ENCODE measurements around the gene RETREG3. TPM values are rescaled to one million over a fixed set of nuclear protein-coding genes. Genes with fewer than 3 reads are reported as not detected.
A peak's percentile ranks its signal among the peaks of the same experiment; 100 is the strongest.

The RETREG3 gene
- total and polyA plus RNA-seq, 2 experiments from 2014 or later, result 36.3 to 55.3 TPM

GRCh38 chr17:42608305-42609181 is 631 bp downstream of the RETREG3 start:
- TF ChIP-seq CTCF (IDR thresholded peaks at IDR 0.05; ENCODE audit: poor library complexity) (no peak), EZH2 (IDR thresholded peaks at IDR 0.05; ENCODE audit: borderline replicate concordance) (no peak), EZH2phosphoT487 (IDR thresholded peaks at IDR 0.05; ENCODE audit: low read depth, severe bottlenecking, unreplicated experiment) (no peak)
- WGBS (ENCODE audit: low lambda C conversion rate, missing lambda C conversion rate), result 2% methylated on average over 22 of the region's 30 CpGs
- Histone ChIP-seq H3K4me1 (ENCODE audit: insufficient read depth) (peaks cover 24% of the 10 kb centered on the region), H3K36me3 (replicated peaks; ENCODE audit: insufficient read depth, low read depth) (no peaks in the 10 kb centered on the region), H3K27ac (peak overlapping the region; percentile 69), H3K27me3 (no peaks in the 10 kb centered on the region), H3K9me2 (replicated peaks; ENCODE audit: insufficient read depth) (no peaks in the 10 kb centered on the region), H3K79me2 (peaks cover 63% of the 10 kb centered on the region), H3K9me3 (ENCODE audit: low read depth) (no peaks in the 10 kb centered on the region), H2AFZ (peak overlapping the region; percentile 29), H4K20me1 (ENCODE audit: insufficient read depth, poor library complexity, severe bottlenecking) (peaks cover 41% of the 10 kb centered on the region), H3K4me2 (peak overlapping the region; percentile 89), H3K4me3 (peak overlapping the region; percentile 40)
- peak; percentile 28 for DNase-seq (ENCODE audit: low spot score)

GRCh38 chr17:42607769-42608168 is 1.4 kb downstream of the RETREG3 start:
- Histone ChIP-seq H3K4me3 (peak overlapping the region; percentile 40), H3K4me1 (ENCODE audit: insufficient read depth) (peaks cover 24% of the 10 kb centered on the region), H4K20me1 (ENCODE audit: insufficient read depth, poor library complexity, severe bottlenecking) (peaks cover 48% of the 10 kb centered on the region), H3K36me3 (replicated peaks; ENCODE audit: insufficient read depth, low read depth) (no peaks in the 10 kb centered on the region), H3K9me3 (ENCODE audit: low read depth) (no peaks in the 10 kb centered on the region), H3K27ac (peak overlapping the region; percentile 69), H3K9me2 (replicated peaks; ENCODE audit: insufficient read depth) (no peaks in the 10 kb centered on the region), H3K27me3 (no peaks in the 10 kb centered on the region), H2AFZ (no peak overlapping the region), H3K79me2 (peaks cover 70% of the 10 kb centered on the region), H3K4me2 (peak overlapping the region; percentile 89)
- DNase-seq (ENCODE audit: low spot score), result no peak
- TF ChIP-seq EZH2phosphoT487 (IDR thresholded peaks at IDR 0.05; ENCODE audit: low read depth, severe bottlenecking, unreplicated experiment), result no peak
- no peak for TF ChIP-seq EZH2 (IDR thresholded peaks at IDR 0.05; ENCODE audit: borderline replicate concordance)
- no peak for TF ChIP-seq CTCF (IDR thresholded peaks at IDR 0.05; ENCODE audit: poor library complexity)
- WGBS (ENCODE audit: low lambda C conversion rate, missing lambda C conversion rate), result 79% methylated on average over 3 of the region's 3 CpGs

GRCh38 chr17:42603318-42603717 is 5.9 kb downstream of the RETREG3 start:
- no peaks in the 10 kb centered on the region for H3K9me2 ChIP-seq (replicated peaks; ENCODE audit: insufficient read depth)
- H3K4me2 ChIP-seq, result no peak overlapping the region
- no peak for DNase-seq (ENCODE audit: low spot score)
- H3K27me3 ChIP-seq, result no peaks in the 10 kb centered on the region
- TF ChIP-seq EZH2 (IDR thresholded peaks at IDR 0.05; ENCODE audit: borderline replicate concordance) (no peak), EZH2phosphoT487 (IDR thresholded peaks at IDR 0.05; ENCODE audit: low read depth, severe bottlenecking, unreplicated experiment) (no peak), CTCF (IDR thresholded peaks at IDR 0.05; ENCODE audit: poor library complexity) (no peak)
- no peak overlapping the region for H2AFZ ChIP-seq
- peaks cover 17% of the 10 kb centered on the region for H3K4me1 ChIP-seq (ENCODE audit: insufficient read depth)
- no peaks in the 10 kb centered on the region for H3K9me3 ChIP-seq (ENCODE audit: low read depth)
- WGBS (ENCODE audit: low lambda C conversion rate, missing lambda C conversion rate), result 94% methylated on average over 7 of the region's 7 CpGs
- H3K36me3 ChIP-seq (replicated peaks; ENCODE audit: insufficient read depth, low read depth), result no peaks in the 10 kb centered on the region
- H3K79me2 ChIP-seq, result peaks cover 99% of the 10 kb centered on the region
- H4K20me1 ChIP-seq (ENCODE audit: insufficient read depth, poor library complexity, severe bottlenecking), result peaks cover 71% of the 10 kb centered on the region
- H3K27ac ChIP-seq, result no peak overlapping the region
- H3K4me3 ChIP-seq, result no peak overlapping the region

All from hepatocyte (in vitro differentiated cells).